GM23338 (cell line): Measurements from ENCODE around the gene MAGI3. TPM values are rescaled to one million over a fixed set of nuclear protein-coding genes. Genes with fewer than 3 reads are reported as not detected.

ENCODE experiments used
- ATAC-seq: fragments of 200-7000 bp; cut with Tn5 transposase; 3 replicates; pipeline ENCODE4 v1.9.1; 2020
- DNase-seq: peaks from one replicate; pipeline ENCODE4 v3.0.0-alpha.2; 2015; ENCODE audit warnings: low spot score
- H2AFZ ChIP-seq: fragments of 200-600 bp; sonication (generic); 2 replicates; pipeline ENCODE4 v1.8.0; 2016; ENCODE audit warnings: antibody characterized with exemption, mild to moderate bottlenecking, moderate library complexity
- H3F3A ChIP-seq: fragments of 200-600 bp; sonication (generic); replicated peaks from 2 replicates; pipeline ENCODE4 v1.8.0; 2017; ENCODE audit warnings: antibody characterized with exemption, mixed run types, low read depth
- H3K27ac ChIP-seq: fragments of 200-600 bp; sonication (generic); 2 replicates; pipeline ENCODE4 v1.6.1; 2016; ENCODE audit warnings: low read depth
- H3K27me3 ChIP-seq: fragments of 200-600 bp; sonication (generic); 2 replicates; pipeline ENCODE4 v1.8.0; 2016; ENCODE audit warnings: mild to moderate bottlenecking, mixed run types, moderate library complexity; ENCODE audit not compliant: insufficient read depth
- H3K36me3 ChIP-seq: fragments of 200-600 bp; sonication (generic); 2 replicates; pipeline ENCODE4 v1.8.0; 2016; ENCODE audit warnings: mild to moderate bottlenecking; ENCODE audit not compliant: insufficient read depth
- H3K4me1 ChIP-seq: fragments of 200-600 bp; sonication (generic); 2 replicates; pipeline ENCODE4 v1.8.0; 2016; ENCODE audit warnings: mild to moderate bottlenecking, moderate library complexity; ENCODE audit not compliant: insufficient read depth
- H3K4me2 ChIP-seq: fragments of 200-600 bp; sonication (generic); 2 replicates; pipeline ENCODE4 v1.7.1; 2017; ENCODE audit warnings: mixed run types
- H3K4me3 ChIP-seq: fragments of 200-600 bp; sonication (generic); 2 replicates; pipeline ENCODE4 v1.6.1; 2016; ENCODE audit warnings: mixed run types
- H3K79me2 ChIP-seq: fragments of 200-600 bp; sonication (generic); replicated peaks from 2 replicates; pipeline ENCODE4 v1.8.0; 2017; ENCODE audit warnings: mild to moderate bottlenecking; ENCODE audit not compliant: insufficient read depth
- H3K9me2 ChIP-seq: fragments of 200-600 bp; sonication (generic); 2 replicates; pipeline ENCODE4 v1.8.0; 2017; ENCODE audit not compliant: insufficient read depth
- H4K20me1 ChIP-seq: fragments of 200-600 bp; sonication (generic); replicated peaks from 2 replicates; pipeline ENCODE4 v1.8.0; 2017; ENCODE audit warnings: mild to moderate bottlenecking; ENCODE audit not compliant: insufficient read depth
- H3K27ac Mint-ChIP-seq: 2 replicates; pipeline ENCODE4 v1.8.0; 2020; ENCODE audit warnings: inconsistent platforms, mild to moderate bottlenecking, moderate library complexity, mixed read lengths
- H3K27me3 Mint-ChIP-seq: 3 replicates; pipeline ENCODE4 v1.8.0; 2022; ENCODE audit warnings: low read depth, mild to moderate bottlenecking, moderate library complexity, mixed read lengths, inconsistent platforms; ENCODE audit not compliant: insufficient read depth, poor library complexity
- H3K36me3 Mint-ChIP-seq: 3 replicates; pipeline ENCODE4 v1.8.0; 2021; ENCODE audit warnings: low read depth, mild to moderate bottlenecking, inconsistent platforms, moderate library complexity, mixed read lengths
- H3K4me1 Mint-ChIP-seq: 3 replicates; pipeline ENCODE4 v1.8.0; 2020; ENCODE audit warnings: mild to moderate bottlenecking, inconsistent platforms, mixed read lengths
- H3K4me3 Mint-ChIP-seq: 3 replicates; pipeline ENCODE4 v1.8.0; 2021; ENCODE audit warnings: moderate library complexity, mild to moderate bottlenecking, inconsistent platforms, mixed read lengths
- H3K9me3 Mint-ChIP-seq: 3 replicates; pipeline ENCODE4 v1.8.0; 2020; ENCODE audit warnings: moderate library complexity, mild to moderate bottlenecking, inconsistent platforms, mixed read lengths
- CREB1 ChIP-seq: fragments of 250-450 bp; sonication (Bioruptor Pico); IDR thresholded peaks from 2 replicates; pipeline ENCODE4 v1.5.0; 2020; ENCODE audit warnings: low read depth, mild to moderate bottlenecking, moderate library complexity
- EZH2phosphoT487 ChIP-seq: fragments of 200-600 bp; sonication (generic); IDR thresholded peaks from one replicate; pipeline ENCODE4 v1.8.1; 2018; ENCODE audit warnings: antibody characterized with exemption; ENCODE audit not compliant: unreplicated experiment
- JUNB ChIP-seq: IDR thresholded peaks from one replicate; pipeline ENCODE4 v1.6.1; 2016; ENCODE audit warnings: antibody characterized with exemption; ENCODE audit not compliant: unreplicated experiment
- NANOG ChIP-seq: IDR thresholded peaks from 2 replicates; pipeline ENCODE4 v1.6.1; 2016; ENCODE audit warnings: antibody characterized with exemption, borderline replicate concordance
- POLR2AphosphoS5 ChIP-seq: IDR thresholded peaks from 2 replicates; pipeline ENCODE4 v1.6.1; 2016; ENCODE audit warnings: antibody characterized with exemption, low read depth
- STAT1 ChIP-seq: IDR thresholded peaks from one replicate; pipeline ENCODE4 v1.6.1; 2016; ENCODE audit warnings: antibody characterized with exemption; ENCODE audit not compliant: unreplicated experiment
- ZNF114 ChIP-seq: fragments of 250-450 bp; sonication (Bioruptor Pico); IDR thresholded peaks from 2 replicates; pipeline ENCODE4 v1.5.0; 2020; ENCODE audit warnings: mild to moderate bottlenecking, moderate library complexity
- ZNF331 ChIP-seq: fragments of 250-450 bp; sonication (Bioruptor Pico); IDR thresholded peaks from 2 replicates; pipeline ENCODE4 v1.5.0; 2020; ENCODE audit warnings: low read depth, mild to moderate bottlenecking, moderate library complexity
- polyA plus RNA-seq: library from polyadenylated mRNA; unstranded; fragments of >200 nt; fragmentation: Nextera tagmentation; extraction: Ambion mirVana; gene quantifications from 2 replicates; pipeline ENCODE4 v1.2.1, GENCODE V29; 2016
- total RNA-seq: library from RNA; depleted of rRNA; stranded (reverse); fragments of >200 nt; shearing (Covaris generic); gene quantifications from 2 replicates; pipeline ENCODE4 v1.2.3, GENCODE V29; 2014
- TF ChIP-seq, protein P1 (sequence below): IDR thresholded peaks from 2 replicates; pipeline ENCODE4 v1.6.1; 2016; ENCODE audit warnings: antibody characterized with exemption
- TF ChIP-seq, protein P2 (sequence below): fragments of 250-450 bp; sonication (Bioruptor Pico); IDR thresholded peaks from 2 replicates; pipeline ENCODE4 v1.5.0; 2020; ENCODE audit warnings: mild to moderate bottlenecking, moderate library complexity
- TF ChIP-seq, protein P3 (sequence below): IDR thresholded peaks from one replicate; pipeline ENCODE4 v1.6.1; 2018; ENCODE audit warnings: antibody characterized with exemption; ENCODE audit not compliant: unreplicated experiment

MAGI3 gene
- total and polyA plus RNA-seq, 2 experiments from 2014 or later: 3.9 to 10.0 TPM

DNA sequence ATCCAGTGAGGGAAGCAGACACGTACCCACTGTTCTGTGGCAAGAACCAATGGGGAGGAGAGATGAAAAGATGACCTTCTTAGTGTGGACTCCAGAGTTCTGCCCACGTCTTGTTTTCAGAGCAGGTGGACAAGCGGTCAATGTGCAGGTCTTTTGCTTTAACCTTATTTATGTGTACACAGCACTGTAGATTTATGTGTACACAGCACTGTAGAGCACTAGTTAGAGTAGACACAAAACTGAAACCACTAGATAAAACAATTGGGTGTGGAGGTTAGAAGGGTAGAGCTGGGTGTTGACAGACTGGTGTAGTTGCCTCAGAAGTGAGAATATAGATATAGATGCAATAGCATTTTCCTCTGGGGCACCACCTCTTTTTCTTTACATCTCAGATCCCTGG lies 150.0 kb downstream of the MAGI3 start:
- Histone ChIP-seq H3K79me2 (no peaks in the 10 kb centered on the region), H3K4me2 (no peak overlapping the region), H4K20me1 (no peaks in the 10 kb centered on the region), H3F3A (no peaks in the 10 kb centered on the region), H3K27ac (no peak overlapping the region), H3K9me2 (no peaks in the 10 kb centered on the region), H3K36me3 (no peaks in the 10 kb centered on the region), H3K27me3 (no peaks in the 10 kb centered on the region), H2AFZ (no peak overlapping the region), H3K4me3 (no peak overlapping the region), H3K4me1 (no peaks in the 10 kb centered on the region)
- H3K4me3 Mint-ChIP-seq: no peak overlapping the region
- H3K27ac Mint-ChIP-seq: no peak overlapping the region
- H3K9me3 Mint-ChIP-seq: no peaks in the 10 kb centered on the region
- ATAC-seq: no peak
- H3K36me3 Mint-ChIP-seq: no peaks in the 10 kb centered on the region
- peaks cover 2% of the 10 kb centered on the region; the same call in 1 of the 3 replicates for H3K4me1 Mint-ChIP-seq
- no peaks in the 10 kb centered on the region for H3K27me3 Mint-ChIP-seq
- DNase-seq: no peak
- no peak for TF ChIP-seq POLR2AphosphoS5

DNA sequence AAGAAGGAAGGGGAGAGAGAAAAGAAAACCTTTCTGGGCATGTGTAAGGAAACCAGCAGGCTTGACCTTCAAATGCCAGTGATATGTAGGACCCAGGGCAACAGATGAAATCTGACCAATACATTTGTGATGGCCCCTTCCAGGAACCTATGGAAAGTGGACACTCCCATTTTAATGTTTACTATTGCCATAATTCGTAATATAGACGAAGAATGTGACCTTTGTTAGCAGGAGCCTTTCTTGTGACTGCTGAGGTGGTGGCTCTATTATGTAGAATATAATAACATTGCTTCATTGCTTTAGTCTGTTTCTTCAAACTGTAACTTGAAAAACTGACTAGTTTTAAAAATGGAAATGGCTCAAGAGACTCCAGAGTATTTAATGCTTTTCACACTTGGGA lies 150.8 kb downstream of the MAGI3 start:
- Histone ChIP-seq H3K4me2 (no peak overlapping the region), H3K9me2 (no peaks in the 10 kb centered on the region), H3F3A (no peaks in the 10 kb centered on the region), H4K20me1 (no peaks in the 10 kb centered on the region), H3K4me3 (no peak overlapping the region), H3K27me3 (no peaks in the 10 kb centered on the region), H2AFZ (no peak overlapping the region), H3K27ac (no peak overlapping the region), H3K4me1 (peaks cover 4% of the 10 kb centered on the region; the same call in 1 of the 2 replicates), H3K79me2 (no peaks in the 10 kb centered on the region), H3K36me3 (no peaks in the 10 kb centered on the region)
- Mint-ChIP-seq H3K4me3 (no peak overlapping the region), H3K9me3 (no peaks in the 10 kb centered on the region), H3K27me3 (no peaks in the 10 kb centered on the region), H3K27ac (no peak overlapping the region), H3K4me1 (peaks cover 2% of the 10 kb centered on the region; the same call in 1 of the 3 replicates), H3K36me3 (no peaks in the 10 kb centered on the region)
- DNase-seq (no peak), ATAC-seq (no peak)
- TF ChIP-seq, protein P1, sequence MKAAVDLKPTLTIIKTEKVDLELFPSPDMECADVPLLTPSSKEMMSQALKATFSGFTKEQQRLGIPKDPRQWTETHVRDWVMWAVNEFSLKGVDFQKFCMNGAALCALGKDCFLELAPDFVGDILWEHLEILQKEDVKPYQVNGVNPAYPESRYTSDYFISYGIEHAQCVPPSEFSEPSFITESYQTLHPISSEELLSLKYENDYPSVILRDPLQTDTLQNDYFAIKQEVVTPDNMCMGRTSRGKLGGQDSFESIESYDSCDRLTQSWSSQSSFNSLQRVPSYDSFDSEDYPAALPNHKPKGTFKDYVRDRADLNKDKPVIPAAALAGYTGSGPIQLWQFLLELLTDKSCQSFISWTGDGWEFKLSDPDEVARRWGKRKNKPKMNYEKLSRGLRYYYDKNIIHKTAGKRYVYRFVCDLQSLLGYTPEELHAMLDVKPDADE: no peak
- TF ChIP-seq POLR2AphosphoS5: no peak
- no peak for TF ChIP-seq JUNB
- TF ChIP-seq STAT1: no peak
- TF ChIP-seq, protein P2, sequence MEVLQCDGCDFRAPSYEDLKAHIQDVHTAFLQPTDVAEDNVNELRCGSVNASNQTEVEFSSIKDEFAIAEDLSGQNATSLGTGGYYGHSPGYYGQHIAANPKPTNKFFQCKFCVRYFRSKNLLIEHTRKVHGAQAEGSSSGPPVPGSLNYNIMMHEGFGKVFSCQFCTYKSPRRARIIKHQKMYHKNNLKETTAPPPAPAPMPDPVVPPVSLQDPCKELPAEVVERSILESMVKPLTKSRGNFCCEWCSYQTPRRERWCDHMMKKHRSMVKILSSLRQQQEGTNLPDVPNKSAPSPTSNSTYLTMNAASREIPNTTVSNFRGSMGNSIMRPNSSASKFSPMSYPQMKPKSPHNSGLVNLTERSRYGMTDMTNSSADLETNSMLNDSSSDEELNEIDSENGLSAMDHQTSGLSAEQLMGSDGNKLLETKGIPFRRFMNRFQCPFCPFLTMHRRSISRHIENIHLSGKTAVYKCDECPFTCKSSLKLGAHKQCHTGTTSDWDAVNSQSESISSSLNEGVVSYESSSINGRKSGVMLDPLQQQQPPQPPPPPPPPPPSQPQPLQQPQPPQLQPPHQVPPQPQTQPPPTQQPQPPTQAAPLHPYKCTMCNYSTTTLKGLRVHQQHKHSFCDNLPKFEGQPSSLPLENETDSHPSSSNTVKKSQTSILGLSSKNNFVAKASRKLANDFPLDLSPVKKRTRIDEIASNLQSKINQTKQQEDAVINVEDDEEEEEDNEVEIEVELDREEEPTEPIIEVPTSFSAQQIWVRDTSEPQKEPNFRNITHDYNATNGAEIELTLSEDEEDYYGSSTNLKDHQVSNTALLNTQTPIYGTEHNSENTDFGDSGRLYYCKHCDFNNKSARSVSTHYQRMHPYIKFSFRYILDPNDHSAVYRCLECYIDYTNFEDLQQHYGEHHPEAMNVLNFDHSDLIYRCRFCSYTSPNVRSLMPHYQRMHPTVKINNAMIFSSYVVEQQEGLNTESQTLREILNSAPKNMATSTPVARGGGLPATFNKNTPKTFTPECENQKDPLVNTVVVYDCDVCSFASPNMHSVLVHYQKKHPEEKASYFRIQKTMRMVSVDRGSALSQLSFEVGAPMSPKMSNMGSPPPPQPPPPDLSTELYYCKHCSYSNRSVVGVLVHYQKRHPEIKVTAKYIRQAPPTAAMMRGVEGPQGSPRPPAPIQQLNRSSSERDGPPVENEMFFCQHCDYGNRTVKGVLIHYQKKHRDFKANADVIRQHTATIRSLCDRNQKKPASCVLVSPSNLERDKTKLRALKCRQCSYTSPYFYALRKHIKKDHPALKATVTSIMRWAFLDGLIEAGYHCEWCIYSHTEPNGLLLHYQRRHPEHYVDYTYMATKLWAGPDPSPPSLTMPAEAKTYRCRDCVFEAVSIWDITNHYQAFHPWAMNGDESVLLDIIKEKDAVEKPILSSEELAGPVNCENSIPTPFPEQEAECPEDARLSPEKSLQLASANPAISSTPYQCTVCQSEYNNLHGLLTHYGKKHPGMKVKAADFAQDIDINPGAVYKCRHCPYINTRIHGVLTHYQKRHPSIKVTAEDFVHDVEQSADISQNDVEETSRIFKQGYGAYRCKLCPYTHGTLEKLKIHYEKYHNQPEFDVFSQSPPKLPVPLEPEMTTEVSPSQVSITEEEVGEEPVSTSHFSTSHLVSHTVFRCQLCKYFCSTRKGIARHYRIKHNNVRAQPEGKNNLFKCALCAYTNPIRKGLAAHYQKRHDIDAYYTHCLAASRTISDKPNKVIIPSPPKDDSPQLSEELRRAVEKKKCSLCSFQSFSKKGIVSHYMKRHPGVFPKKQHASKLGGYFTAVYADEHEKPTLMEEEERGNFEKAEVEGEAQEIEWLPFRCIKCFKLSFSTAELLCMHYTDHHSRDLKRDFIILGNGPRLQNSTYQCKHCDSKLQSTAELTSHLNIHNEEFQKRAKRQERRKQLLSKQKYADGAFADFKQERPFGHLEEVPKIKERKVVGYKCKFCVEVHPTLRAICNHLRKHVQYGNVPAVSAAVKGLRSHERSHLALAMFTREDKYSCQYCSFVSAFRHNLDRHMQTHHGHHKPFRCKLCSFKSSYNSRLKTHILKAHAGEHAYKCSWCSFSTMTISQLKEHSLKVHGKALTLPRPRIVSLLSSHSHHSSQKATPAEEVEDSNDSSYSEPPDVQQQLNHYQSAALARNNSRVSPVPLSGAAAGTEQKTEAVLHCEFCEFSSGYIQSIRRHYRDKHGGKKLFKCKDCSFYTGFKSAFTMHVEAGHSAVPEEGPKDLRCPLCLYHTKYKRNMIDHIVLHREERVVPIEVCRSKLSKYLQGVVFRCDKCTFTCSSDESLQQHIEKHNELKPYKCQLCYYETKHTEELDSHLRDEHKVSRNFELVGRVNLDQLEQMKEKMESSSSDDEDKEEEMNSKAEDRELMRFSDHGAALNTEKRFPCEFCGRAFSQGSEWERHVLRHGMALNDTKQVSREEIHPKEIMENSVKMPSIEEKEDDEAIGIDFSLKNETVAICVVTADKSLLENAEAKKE (CRISPR knock-in tag): no peak
- TF ChIP-seq CREB1 (CRISPR knock-in tag): no peak
- TF ChIP-seq ZNF114: no peak
- TF ChIP-seq, protein P3, sequence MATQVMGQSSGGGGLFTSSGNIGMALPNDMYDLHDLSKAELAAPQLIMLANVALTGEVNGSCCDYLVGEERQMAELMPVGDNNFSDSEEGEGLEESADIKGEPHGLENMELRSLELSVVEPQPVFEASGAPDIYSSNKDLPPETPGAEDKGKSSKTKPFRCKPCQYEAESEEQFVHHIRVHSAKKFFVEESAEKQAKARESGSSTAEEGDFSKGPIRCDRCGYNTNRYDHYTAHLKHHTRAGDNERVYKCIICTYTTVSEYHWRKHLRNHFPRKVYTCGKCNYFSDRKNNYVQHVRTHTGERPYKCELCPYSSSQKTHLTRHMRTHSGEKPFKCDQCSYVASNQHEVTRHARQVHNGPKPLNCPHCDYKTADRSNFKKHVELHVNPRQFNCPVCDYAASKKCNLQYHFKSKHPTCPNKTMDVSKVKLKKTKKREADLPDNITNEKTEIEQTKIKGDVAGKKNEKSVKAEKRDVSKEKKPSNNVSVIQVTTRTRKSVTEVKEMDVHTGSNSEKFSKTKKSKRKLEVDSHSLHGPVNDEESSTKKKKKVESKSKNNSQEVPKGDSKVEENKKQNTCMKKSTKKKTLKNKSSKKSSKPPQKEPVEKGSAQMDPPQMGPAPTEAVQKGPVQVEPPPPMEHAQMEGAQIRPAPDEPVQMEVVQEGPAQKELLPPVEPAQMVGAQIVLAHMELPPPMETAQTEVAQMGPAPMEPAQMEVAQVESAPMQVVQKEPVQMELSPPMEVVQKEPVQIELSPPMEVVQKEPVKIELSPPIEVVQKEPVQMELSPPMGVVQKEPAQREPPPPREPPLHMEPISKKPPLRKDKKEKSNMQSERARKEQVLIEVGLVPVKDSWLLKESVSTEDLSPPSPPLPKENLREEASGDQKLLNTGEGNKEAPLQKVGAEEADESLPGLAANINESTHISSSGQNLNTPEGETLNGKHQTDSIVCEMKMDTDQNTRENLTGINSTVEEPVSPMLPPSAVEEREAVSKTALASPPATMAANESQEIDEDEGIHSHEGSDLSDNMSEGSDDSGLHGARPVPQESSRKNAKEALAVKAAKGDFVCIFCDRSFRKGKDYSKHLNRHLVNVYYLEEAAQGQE: no peak
- TF ChIP-seq EZH2phosphoT487: no peak
- no peak for TF ChIP-seq ZNF331 (CRISPR knock-in tag)
- TF ChIP-seq NANOG: no peak
